AML-193 (cell line): ENCODE results near the gene IGFBP6.

ENCODE experiments used
- DNase-seq, 2 experiments: peaks; one replicate each; lab custom pipeline; 2025; lab: John Stamatoyannopoulos, UW

The IGFBP6 gene

GRCh38 chr12:53097564-53098353 is at the start of gene IGFBP6:
IGFBP6 (plus strand) TSS chr12:53097667; CDS start chr12:53097718, 51 bp downstream.
- peak; percentile 16 to 22 for DNase-seq

GRCh38 chr12:53048033-53048779 is 49.3 kb upstream of the IGFBP6 start:
- DNase-seq, result no peak

GRCh38 chr12:53048780-53049401 is 48.6 kb upstream of the IGFBP6 start:
- no peak for DNase-seq

GRCh38 chr12:53049571-53050318 is 47.7 kb upstream of the IGFBP6 start, which contains the start of gene TNS2:
TNS2 (plus strand) TSS chr12:53050065; CDS start chr12:53050186, 121 bp downstream.
- DNase-seq, result no peak

GRCh38 chr12:53050426-53051057 is 46.9 kb upstream of the IGFBP6 start:
- no peak for DNase-seq

GRCh38 chr12:53051058-53051880 is 46.2 kb upstream of the IGFBP6 start:
- no peak for DNase-seq

GRCh38 chr12:53051881-53052412 is 45.5 kb upstream of the IGFBP6 start:
- no peak for DNase-seq

- no peak for DNase-seq
Measured at GRCh38 chr12:53052419-53053217, 44.8 kb upstream of the IGFBP6 start.

GRCh38 chr12:53053218-53054111 is 44.0 kb upstream of the IGFBP6 start:
- no peak for DNase-seq

GRCh38 chr12:53054112-53054878 is 43.2 kb upstream of the IGFBP6 start:
- DNase-seq, result peak; percentile 60 to 71

- no peak for DNase-seq
Measured at GRCh38 chr12:53055471-53056266, 41.8 kb upstream of the IGFBP6 start.

- no peak for DNase-seq
Measured at GRCh38 chr12:53056296-53056695, 41.2 kb upstream of the IGFBP6 start.

- no peak for DNase-seq
Measured at GRCh38 chr12:53056901-53057300, 40.6 kb upstream of the IGFBP6 start.

- DNase-seq, result no peak
Measured at GRCh38 chr12:53057816-53058500, 39.5 kb upstream of the IGFBP6 start.

- no peak for DNase-seq
Measured at GRCh38 chr12:53058674-53059433, 38.6 kb upstream of the IGFBP6 start.
